HepG2 (cell line): Measurements from ENCODE around the gene TALDO1. TPM values are rescaled to one million over a fixed set of nuclear protein-coding genes. Genes with fewer than 3 reads are reported as not detected.
A peak's percentile ranks its signal among the peaks of the same experiment; 100 is the strongest.

Experiments
- ATAC-seq: fragments of 200-7000 bp; cut with Tn5 transposase; 3 replicates; pipeline ENCODE4 v1.9.1; 2020; ENCODE audit warnings: mild to moderate bottlenecking, moderate library complexity
- BruUV-seq: library from RNA; stranded (reverse); fragments of 400-500 nt; replicated peaks from 2 replicates; lab custom pipeline; 2021; lab: Mats Ljungman, UMichigan
- CTCF ChIA-PET: fragments of 300-600 bp; formaldehyde crosslinking; extraction: SDS; loops from one replicate; lab custom pipeline; 2021; ENCODE audit warnings: low total read pairs, inconsistent platforms, low intra/inter-chr PET ratio; lab: Yijun Ruan, JAX
- POLR2A ChIA-PET: fragments of 350-600 bp; sonication (Branson Sonifier 250); formaldehyde crosslinking; loops from one replicate; lab custom pipeline; 2020; ENCODE audit warnings: antibody characterized with exemption, inconsistent platforms; lab: Yijun Ruan, JAX
- DNase-seq: peaks from one replicate; pipeline ENCODE4 v3.0.0-alpha.2; 2015; ENCODE audit warnings: low spot score
- FAIRE-seq: peaks from 3 replicates; lab custom pipeline; 2011; peaks lifted over from hg19 to GRCh38; lab: Jason Lieb, UNC
- H2AFZ ChIP-seq: one replicate; pipeline ENCODE4 v1.6.1; 2011; ENCODE audit warnings: low read length, inconsistent platforms
- H3K27ac ChIP-seq: fragments of 300-600 bp; 3 replicates; pipeline ENCODE4 v1.8.0; 2011; ENCODE audit warnings: mixed run types, mild to moderate bottlenecking, mixed read lengths, low read length, inconsistent platforms; ENCODE audit not compliant: insufficient read depth; ENCODE audit errors: extremely low read length
- H3K27me3 ChIP-seq, 2 experiments: fragments of 200-600 bp in 1 of 2; 2 replicates in 1 of 2; 3 replicates in 1 of 2; pipeline versions ENCODE4 v1.6.0 to v1.8.0; 2011; ENCODE audit warnings: low read length in 2 of 2, mild to moderate bottlenecking in 2 of 2, moderate library complexity in 2 of 2, inconsistent platforms in 1 of 2; ENCODE audit not compliant: insufficient read depth in 2 of 2, control insufficient read depth in 1 of 2
- H3K36me3 ChIP-seq, 2 experiments: fragments of 200-600 bp in 1 of 2; replicated peaks in 1 of 2; 2 replicates in 1 of 2; 3 replicates in 1 of 2; pipeline versions ENCODE4 v1.5.1 to v1.8.0; 2011; ENCODE audit warnings: low read length in 2 of 2, inconsistent platforms in 1 of 2; ENCODE audit not compliant: insufficient read depth in 2 of 2, control insufficient read depth in 1 of 2
- H3K4me1 ChIP-seq: 2 replicates; pipeline ENCODE4 v1.5.1; 2012; ENCODE audit warnings: low read length, inconsistent platforms; ENCODE audit not compliant: insufficient read depth
- H3K4me2 ChIP-seq: 2 replicates; pipeline ENCODE4 v1.6.0; 2011; ENCODE audit warnings: low read depth, low read length, inconsistent platforms
- H3K4me3 ChIP-seq, 3 experiments: fragments of 200-600 bp in 1 of 3; sonication (generic), shearing (Covaris generic) in 1 of 3; replicated peaks in 1 of 3; 2 replicates each; pipeline ENCODE4 v1.5.1; 2011 to 2016; ENCODE audit warnings: low read length in 3 of 3, inconsistent platforms in 2 of 3, low read depth in 2 of 3, mild to moderate bottlenecking in 2 of 3, control low read depth in 1 of 3, mixed read lengths in 1 of 3; ENCODE audit not compliant: insufficient read depth in 1 of 3
- H3K79me2 ChIP-seq: one replicate; pipeline ENCODE4 v1.6.1; 2011; ENCODE audit warnings: low read length, inconsistent platforms; ENCODE audit not compliant: insufficient read depth
- H3K9ac ChIP-seq: 2 replicates; pipeline ENCODE4 v1.6.0; 2011; ENCODE audit warnings: mild to moderate bottlenecking, low read depth, low read length, inconsistent platforms; ENCODE audit not compliant: insufficient read depth
- H3K9me3 ChIP-seq: 2 replicates; pipeline ENCODE4 v1.5.1; 2012; ENCODE audit warnings: mild to moderate bottlenecking, low read length
- H4K20me1 ChIP-seq: 2 replicates; pipeline ENCODE4 v1.6.0; 2011; ENCODE audit warnings: inconsistent platforms, mild to moderate bottlenecking, low read length, moderate library complexity; ENCODE audit not compliant: insufficient read depth
- CCAR2 ChIP-seq: fragments of 200-400 bp; formaldehyde crosslinking; optimal IDR thresholded peaks from 2 replicates; pipeline ENCODE3; 2018; ENCODE audit warnings: low read depth, mild to moderate bottlenecking, low read length, moderate library complexity
- ESRRA ChIP-seq: sonication (generic); formaldehyde crosslinking; IDR thresholded peaks from 2 replicates; pipeline ENCODE4 v1.5.1; 2020; ENCODE audit warnings: mild to moderate bottlenecking, low read depth, missing genetic modification reagents
- HNRNPL ChIP-seq: fragments of 200-400 bp; formaldehyde crosslinking; IDR thresholded peaks from 2 replicates; pipeline ENCODE4 v1.6.1; 2017; ENCODE audit warnings: mild to moderate bottlenecking, low read depth, low read length
- KDM1A ChIP-seq: IDR thresholded peaks from 2 replicates; pipeline ENCODE4 v1.6.1; 2016; ENCODE audit warnings: missing compliant biosample characterization
- MXI1 ChIP-seq: IDR thresholded peaks from 3 replicates; pipeline ENCODE4 v1.6.1; 2012; ENCODE audit warnings: low read depth, low read length, inconsistent platforms, borderline replicate concordance
- RARA ChIP-seq: IDR thresholded peaks from 2 replicates; pipeline ENCODE4 v1.6.1; 2016; ENCODE audit warnings: missing genetic modification reagents, missing compliant biosample characterization
- RFX1 ChIP-seq: fragments of 450-650 bp; IDR thresholded peaks from 2 replicates; pipeline ENCODE4 v1.6.1; 2017
- RFXAP ChIP-seq: sonication (generic); formaldehyde crosslinking; IDR thresholded peaks from 2 replicates; pipeline ENCODE4 v1.4.0; 2020; ENCODE audit warnings: missing genetic modification reagents, borderline replicate concordance
- ZBTB7A ChIP-seq: sonication (generic); formaldehyde crosslinking; IDR thresholded peaks from 2 replicates; pipeline ENCODE4 v1.8.0; 2022; ENCODE audit warnings: mild to moderate bottlenecking, missing genetic modification reagents
- ZBTB7B ChIP-seq: sonication (generic); formaldehyde crosslinking; IDR thresholded peaks from 2 replicates; pipeline ENCODE4 v1.4.0; 2020; ENCODE audit warnings: missing genetic modification reagents
- ZGPAT ChIP-seq: IDR thresholded peaks from 2 replicates; pipeline ENCODE4 v1.6.1; 2016; ENCODE audit warnings: mild to moderate bottlenecking
- ZNF101 ChIP-seq: sonication (generic); formaldehyde crosslinking; IDR thresholded peaks from 2 replicates; pipeline ENCODE4 v1.4.0; 2020; ENCODE audit warnings: mild to moderate bottlenecking, low read depth, missing genetic modification reagents, borderline replicate concordance
- ZNF225 ChIP-seq: sonication (generic); formaldehyde crosslinking; IDR thresholded peaks from 2 replicates; pipeline ENCODE4 v1.4.0; 2020; ENCODE audit warnings: mild to moderate bottlenecking, missing genetic modification reagents
- ZNF556 ChIP-seq: sonication (generic); formaldehyde crosslinking; IDR thresholded peaks from 2 replicates; pipeline ENCODE4 v1.4.0; 2020; ENCODE audit warnings: mild to moderate bottlenecking, missing genetic modification reagents, borderline replicate concordance
- ZNF710 ChIP-seq: sonication (generic); formaldehyde crosslinking; IDR thresholded peaks from 2 replicates; pipeline ENCODE4 v1.5.0; 2020; ENCODE audit warnings: mild to moderate bottlenecking, missing genetic modification reagents, borderline replicate concordance
- ZNF749 ChIP-seq: sonication (generic); formaldehyde crosslinking; IDR thresholded peaks from 2 replicates; pipeline ENCODE4 v1.8.0; 2022; ENCODE audit warnings: mild to moderate bottlenecking, missing genetic modification reagents, moderate library complexity, borderline replicate concordance
- ZNF780A ChIP-seq: sonication (generic); formaldehyde crosslinking; IDR thresholded peaks from 2 replicates; pipeline ENCODE4 v1.8.0; 2022; ENCODE audit warnings: mild to moderate bottlenecking, missing genetic modification reagents, moderate library complexity
- WGBS: methylation state at CpG from one replicate; pipeline ENCODE4 v1.1.6; 2017; ENCODE audit warnings: low lambda C conversion rate; 5-methylcytosine and 5-hydroxymethylcytosine counted together
- in situ Hi-C: cut with HindIII; loops from 2 replicates; pipeline ENCODE4 v1.10.0; 2017; ENCODE audit warnings: low pct_unique_long_range_greater_than_20kb; ENCODE audit not compliant: extremely low pct_ligation_motif_present
- intact Hi-C: fragments of 100-400 bp; cut with micrococcal nuclease; formaldehyde crosslinking; loops from one replicate; pipeline ENCODE4 v1.10.0; 2022; ENCODE audit not compliant: unreplicated experiment
- polyA plus RNA-seq, 8 experiments: library from polyadenylated mRNA; depleted of rRNA in 3 of 8; stranded (reverse) in 7 of 8; unstranded in 1 of 8; fragments of >200 nt; fragmentation: Illumina TruSeq in 4 of 8; extraction: Trizol in 4 of 8; gene quantifications; 2 replicates each; pipeline versions ENCODE4 v1.2.1 to v1.2.3, GENCODE V29; 2011 to 2016; ENCODE audit warnings: low read depth in 4 of 8, missing spikeins in 1 of 8, mixed read lengths in 1 of 8; ENCODE audit not compliant: insufficient read depth in 1 of 8
- total RNA-seq, 5 experiments: library from RNA; depleted of rRNA; stranded (reverse); fragments of >200 nt; fragmentation: Illumina TruSeq; extraction: Trizol; gene quantifications; 2 replicates each; pipeline ENCODE4 v1.2.3, GENCODE V29; 2016; ENCODE audit warnings: low read depth in 1 of 5

TALDO1 gene
- total and polyA plus RNA-seq, 2 of the 13 experiments (the other 11 are each of a cell fraction or from before 2014, with no cell fraction given), result 107 to 240 TPM

- TF ChIP-seq ZGPAT (CRISPR knock-in tag), result no peak; the same call in 1 of the 2 replicates
- peak; percentile 73 for TF ChIP-seq ZBTB7B (CRISPR knock-in tag)
- TF ChIP-seq ZBTB7A (CRISPR knock-in tag), result 0 out of 2 replicates have a peak, but pooled peaks have one; percentile 42
- TF ChIP-seq ZNF780A, result no peak
- peak; percentile 21; the same call in 1 of the 3 replicates for TF ChIP-seq MXI1
Measured at GRCh38 chr11:776561-777287, 29.5 kb downstream of the TALDO1 start (continued).

GRCh38 chr11:777288-778255 lies 30.3 kb downstream of the TALDO1 start, which contains the start of gene GATD1:
Gene GATD1, minus strand, starts transcription at chr11:777487. Its CDS starts 25 bp downstream, at chr11:777462.
- H3K27me3 ChIP-seq, result no peaks in the 10 kb centered on the region
- peak within 1 kb of the TSS; percentile 87 to 92 (median 90) for H3K4me3 ChIP-seq
- intact Hi-C loops, result loop anchor here (2.0 kb wide), 1 partner anchor 73 kb away; no protein-coding TSS in a partner anchor
- peaks cover 11 to 24% of the 10 kb centered on the region in 2 experiments; a peak in 4 of 5 replicates for H3K36me3 ChIP-seq
- no peak within 1 kb of the TSS for H2AFZ ChIP-seq
- peaks cover 32% of the 10 kb centered on the region for H3K79me2 ChIP-seq
- POLR2A ChIA-PET, result interaction anchor here (0.6 to 4.9 kb wide), 18 partner anchors 10 to 271 kb away, joined by 3 to 44 read pairs (median 4); partner anchors contain the start of genes CEND1, PIDD1, PNPLA2 and TALDO1
- peak; percentile 34 for FAIRE-seq
- ATAC-seq, result peak; percentile 73
- H3K9ac ChIP-seq, result peak within 1 kb of the TSS; percentile 78
- peaks cover 6% of the 10 kb centered on the region for H4K20me1 ChIP-seq
- 1% methylated on average over 22 of the region's 110 CpGs for WGBS
- peak within 1 kb of the TSS; percentile 75 for H3K27ac ChIP-seq
- peak within 1 kb of the TSS; percentile 98 for H3K4me2 ChIP-seq
- CTCF ChIA-PET, result no interaction called here
- in situ Hi-C loops, result no loop called here
- BruUV-seq, result no TSS peak
- DNase-seq, result peak; percentile 73
- peaks cover 41% of the 10 kb centered on the region for H3K4me1 ChIP-seq
- no peaks in the 10 kb centered on the region for H3K9me3 ChIP-seq
- TF ChIP-seq ZNF556 (CRISPR knock-in tag) (peak; percentile 38; the same call in 1 of the 2 replicates), RFXAP (CRISPR knock-in tag) (no peak), ZNF225 (CRISPR knock-in tag) (no peak), ZNF710 (CRISPR knock-in tag) (no peak), CCAR2 (no peak), HNRNPL (no peak), ZNF101 (CRISPR knock-in tag) (no peak; the same call in 1 of the 2 replicates), RARA (CRISPR knock-in tag) (no peak), KDM1A (CRISPR knock-in tag) (no peak), ESRRA (CRISPR knock-in tag) (no peak; the same call in 1 of the 2 replicates), RFX1 (no peak), ZNF749 (CRISPR knock-in tag) (0 out of 2 replicates have a peak, but pooled peaks have one; percentile 40)
